ENCODE data around the gene AUTS2.
A peak's percentile ranks its signal among the peaks of the same experiment; 100 is the strongest.

Gene AUTS2

GRCh38 chr7:69599955-69600709 is 1.9 kb downstream of the AUTS2 start (continued):
- no peak for TF ChIP-seq ZNF677 (tag by site-specific recombination; IDR thresholded peaks at IDR 0.05)
- no peak for TF ChIP-seq ZIC2 (tag by site-specific recombination; IDR thresholded peaks at IDR 0.05)
- TF ChIP-seq ZNF514 (tag by site-specific recombination; IDR thresholded peaks at IDR 0.05) = no peak
- peak; percentile 57; the same call in 1 of the 2 replicates for TF ChIP-seq PRDM4 (tag by site-specific recombination; IDR thresholded peaks at IDR 0.05)
- no peak for TF ChIP-seq PBX3 (CRISPR knock-in tag; IDR thresholded peaks at IDR 0.05)
- no peak; the same call in 1 of the 2 replicates for TF ChIP-seq ZNF639 (tag by site-specific recombination; IDR thresholded peaks at IDR 0.05)
- TF ChIP-seq ZNF169 (tag by site-specific recombination; IDR thresholded peaks at IDR 0.05) = no peak
- TF ChIP-seq ZNF423 (tag by site-specific recombination; IDR thresholded peaks at IDR 0.05) = no peak
- peak; percentile 95 for TF ChIP-seq PATZ1 (tag by site-specific recombination; IDR thresholded peaks at IDR 0.05)
- no peak for TF ChIP-seq ZNF473 (tag by site-specific recombination; IDR thresholded peaks at IDR 0.05)
- TF ChIP-seq ZNF394 (tag by site-specific recombination; IDR thresholded peaks at IDR 0.05; ENCODE audit: borderline replicate concordance) = no peak
- TF ChIP-seq ZFP37 (tag by site-specific recombination; IDR thresholded peaks at IDR 0.05) = no peak
- no peak for TF ChIP-seq ZNF776 (tag by site-specific recombination; IDR thresholded peaks at IDR 0.05; ENCODE audit: borderline replicate concordance)
- no peak for TF ChIP-seq ZNF114 (tag by site-specific recombination; IDR thresholded peaks at IDR 0.05)
- TF ChIP-seq ZNF223 (tag by site-specific recombination; IDR thresholded peaks at IDR 0.05) = no peak
- no peak for TF ChIP-seq ZNF112 (tag by site-specific recombination; IDR thresholded peaks at IDR 0.05)
- no peak for TF ChIP-seq ZBTB48 (tag by site-specific recombination; IDR thresholded peaks at IDR 0.05)
- no peak for TF ChIP-seq TSHZ1 (tag by site-specific recombination; IDR thresholded peaks at IDR 0.05; ENCODE audit: borderline replicate concordance)
- no peak for TF ChIP-seq OSR2 (tag by site-specific recombination; IDR thresholded peaks at IDR 0.05)
- no peak for TF ChIP-seq ZSCAN16 (tag by site-specific recombination; IDR thresholded peaks at IDR 0.05)
- no peak for TF ChIP-seq ZNF792 (tag by site-specific recombination; IDR thresholded peaks at IDR 0.05)
- 0 out of 2 replicates have a peak, but pooled peaks have one; percentile 19 for TF ChIP-seq KLF1 (tag by site-specific recombination; IDR thresholded peaks at IDR 0.05)
- TF ChIP-seq HOXA7 (CRISPR knock-in tag; IDR thresholded peaks at IDR 0.05; ENCODE audit: borderline replicate concordance) = no peak
- no peak for TF ChIP-seq OVOL3 (tag by site-specific recombination; IDR thresholded peaks at IDR 0.05)
- no peak for TF ChIP-seq SP3 (tag by site-specific recombination; IDR thresholded peaks at IDR 0.05)
- TF ChIP-seq ZBTB49 (tag by site-specific recombination; IDR thresholded peaks at IDR 0.05; ENCODE audit: low read depth) = no peak
- TF ChIP-seq ZNF2 (tag by site-specific recombination; IDR thresholded peaks at IDR 0.05) = peak; percentile 37; the same call in 1 of the 2 replicates
- no peak for TF ChIP-seq ZNF501 (tag by site-specific recombination; IDR thresholded peaks at IDR 0.05)
